Measurements from ENCODE around the gene FLAD1. TPM values are rescaled to one million over a fixed set of nuclear protein-coding genes. Genes with fewer than 3 reads are reported as not detected.
A peak's percentile ranks its signal among the peaks of the same experiment; 100 is the strongest.

Gene FLAD1
- total RNA-seq, 4 donors from 2014 or later = 12.6 to 33.8 (median 20.7) TPM

- Histone ChIP-seq H3K27me3 (no peaks in the 10 kb centered on the region), H3K4me3 (no peak overlapping the region), H3K9me3 (no peaks in the 10 kb centered on the region), H3K36me3 (no peaks in the 10 kb centered on the region), H3K27ac (peak overlapping the region in 1 of 2 donors; percentile 5), H3K4me1 (no peaks in the 10 kb centered on the region)
- DNase-seq = no peak
- no peak for TF ChIP-seq POLR2A (IDR thresholded peaks at IDR 0.05)
- TF ChIP-seq, protein P1, sequence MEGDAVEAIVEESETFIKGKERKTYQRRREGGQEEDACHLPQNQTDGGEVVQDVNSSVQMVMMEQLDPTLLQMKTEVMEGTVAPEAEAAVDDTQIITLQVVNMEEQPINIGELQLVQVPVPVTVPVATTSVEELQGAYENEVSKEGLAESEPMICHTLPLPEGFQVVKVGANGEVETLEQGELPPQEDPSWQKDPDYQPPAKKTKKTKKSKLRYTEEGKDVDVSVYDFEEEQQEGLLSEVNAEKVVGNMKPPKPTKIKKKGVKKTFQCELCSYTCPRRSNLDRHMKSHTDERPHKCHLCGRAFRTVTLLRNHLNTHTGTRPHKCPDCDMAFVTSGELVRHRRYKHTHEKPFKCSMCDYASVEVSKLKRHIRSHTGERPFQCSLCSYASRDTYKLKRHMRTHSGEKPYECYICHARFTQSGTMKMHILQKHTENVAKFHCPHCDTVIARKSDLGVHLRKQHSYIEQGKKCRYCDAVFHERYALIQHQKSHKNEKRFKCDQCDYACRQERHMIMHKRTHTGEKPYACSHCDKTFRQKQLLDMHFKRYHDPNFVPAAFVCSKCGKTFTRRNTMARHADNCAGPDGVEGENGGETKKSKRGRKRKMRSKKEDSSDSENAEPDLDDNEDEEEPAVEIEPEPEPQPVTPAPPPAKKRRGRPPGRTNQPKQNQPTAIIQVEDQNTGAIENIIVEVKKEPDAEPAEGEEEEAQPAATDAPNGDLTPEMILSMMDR (IDR thresholded peaks at IDR 0.05) = no peak
- intact Hi-C loops (cut with DNase I; ENCODE audit: low total_unique reads) = no loop called here
Observed at GRCh38 chr1:154945160-154945961, 37.8 kb upstream of the FLAD1 start.

DNA sequence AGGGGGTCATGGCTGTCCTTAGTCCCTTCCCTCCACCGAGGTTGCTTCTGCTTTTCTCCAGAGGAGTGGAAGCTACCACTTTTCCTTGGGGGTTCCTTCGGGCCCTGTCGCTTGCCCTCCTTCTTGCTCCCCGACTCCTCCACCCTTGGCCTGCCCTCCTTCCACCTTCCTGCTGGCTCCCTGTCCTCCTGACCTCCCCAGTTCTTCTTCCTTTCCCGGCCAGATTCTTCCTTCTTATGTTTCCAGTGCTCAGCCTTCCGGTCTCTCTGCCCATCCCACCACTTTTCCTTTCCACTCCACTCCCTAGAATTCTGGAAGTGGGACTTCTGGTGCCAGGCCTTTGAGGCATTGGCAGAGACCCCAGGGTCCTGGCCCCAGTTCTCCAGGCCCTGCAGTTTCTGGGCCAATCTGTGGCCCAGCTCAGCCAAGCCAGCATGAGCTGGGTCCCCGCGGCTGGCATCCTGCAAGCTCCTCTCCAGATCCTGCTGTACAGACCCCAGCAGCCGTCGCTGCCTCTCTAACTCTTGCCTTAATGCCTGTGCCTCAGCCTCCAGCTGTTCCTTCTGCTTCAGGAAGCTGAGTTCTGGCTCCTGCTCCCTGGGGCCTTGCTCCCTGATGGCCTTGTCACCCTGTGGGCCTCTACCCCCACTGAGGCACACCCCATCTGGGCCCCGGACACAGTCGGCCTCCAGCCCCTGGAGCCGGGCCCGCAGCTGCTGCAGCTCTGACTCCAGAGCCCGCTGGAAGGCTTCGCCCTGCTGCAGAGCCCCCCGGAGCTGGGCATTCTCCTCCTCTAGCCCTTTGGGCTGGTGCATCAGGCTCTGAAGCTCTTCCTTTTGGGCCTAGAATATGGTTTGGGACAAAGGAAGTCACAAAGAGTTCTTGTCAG lies 36.9 kb upstream of the FLAD1 start:
- Histone ChIP-seq H3K36me3 (no peaks in the 10 kb centered on the region), H3K9me3 (no peaks in the 10 kb centered on the region), H3K4me1 (no peaks in the 10 kb centered on the region), H3K27me3 (no peaks in the 10 kb centered on the region), H3K27ac (no peak overlapping the region), H3K4me3 (no peak overlapping the region)
- no peak for DNase-seq
- TF ChIP-seq, protein P1 (IDR thresholded peaks at IDR 0.05) = no peak
- TF ChIP-seq POLR2A (IDR thresholded peaks at IDR 0.05) = no peak
- intact Hi-C loops (cut with DNase I; ENCODE audit: low total_unique reads) = no loop called here

DNA sequence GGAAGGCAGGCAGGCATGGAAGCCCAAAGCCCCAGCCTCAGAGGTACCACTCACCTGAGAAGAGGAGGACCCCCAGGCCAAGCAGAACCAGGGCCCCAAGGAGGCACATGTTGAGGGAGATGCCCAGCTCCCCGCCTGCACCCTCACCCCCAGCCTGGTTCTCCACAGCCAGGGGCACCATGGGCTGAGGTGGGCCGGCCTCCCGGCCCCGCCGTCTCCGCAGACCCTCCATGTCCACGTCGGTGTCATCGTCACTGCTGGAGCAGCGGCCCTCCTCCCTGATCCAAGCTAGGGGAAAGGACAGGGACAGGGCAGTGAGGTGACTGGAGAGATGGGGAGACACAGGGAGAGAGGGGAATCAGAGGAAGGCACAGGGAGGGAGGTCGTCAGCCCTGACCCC lies 35.1 kb upstream of the FLAD1 start:
- H3K9me3 ChIP-seq = no peaks in the 10 kb centered on the region
- intact Hi-C loops (cut with DNase I; ENCODE audit: low total_unique reads) = no loop called here
- no peak for DNase-seq
- no peak overlapping the region for H3K4me3 ChIP-seq
- no peak overlapping the region for H3K27ac ChIP-seq
- H3K27me3 ChIP-seq = no peaks in the 10 kb centered on the region
- H3K36me3 ChIP-seq = no peaks in the 10 kb centered on the region
- TF ChIP-seq, protein P1 (IDR thresholded peaks at IDR 0.05) = no peak
- no peak for TF ChIP-seq POLR2A (IDR thresholded peaks at IDR 0.05)
- no peaks in the 10 kb centered on the region for H3K4me1 ChIP-seq

DNA sequence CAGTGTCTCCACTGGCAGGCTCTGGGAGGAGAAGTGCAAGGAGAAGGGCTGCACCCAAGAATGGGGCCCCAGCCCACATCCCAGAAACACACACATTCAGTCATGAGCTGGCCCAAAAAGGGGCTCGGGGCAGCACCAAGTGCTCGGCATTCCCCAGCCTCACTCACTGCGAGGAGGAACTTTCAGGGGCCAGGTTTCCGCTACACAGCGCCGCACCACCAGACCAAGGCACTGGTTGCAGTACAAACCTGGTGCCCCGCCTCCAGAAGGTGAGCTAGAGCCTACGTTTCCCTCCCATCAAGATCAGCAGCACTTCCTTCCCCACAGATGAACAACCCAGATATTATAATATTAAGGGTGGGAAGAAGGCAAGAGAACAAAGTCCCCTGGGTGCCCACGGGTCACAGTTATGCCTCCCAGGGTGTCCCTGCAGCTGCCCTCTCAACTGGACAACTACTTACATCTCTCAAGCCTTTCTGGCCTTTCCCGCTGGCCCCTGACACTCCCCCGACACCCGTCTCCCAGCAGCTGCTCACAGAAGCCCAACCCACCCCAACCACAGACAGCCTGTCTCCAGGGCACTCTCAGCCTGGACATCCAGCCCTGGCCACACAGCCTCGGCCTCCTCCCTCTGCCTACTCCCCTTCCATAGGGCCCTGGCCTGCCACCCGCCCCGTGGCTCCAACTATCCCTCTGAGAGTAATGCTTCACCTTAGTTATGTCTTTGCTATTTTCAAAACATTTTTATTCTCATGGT lies 31.1 kb upstream of the FLAD1 start:
- intact Hi-C loops (cut with DNase I; ENCODE audit: low total_unique reads) = no loop called here
- no peak overlapping the region for H3K4me3 ChIP-seq
- no peaks in the 10 kb centered on the region for H3K36me3 ChIP-seq
- H3K27me3 ChIP-seq = no peaks in the 10 kb centered on the region
- TF ChIP-seq, protein P1 (IDR thresholded peaks at IDR 0.05) = no peak
- no peak for TF ChIP-seq POLR2A (IDR thresholded peaks at IDR 0.05)
- no peaks in the 10 kb centered on the region for H3K9me3 ChIP-seq
- peaks cover 3 to 22% of the 10 kb centered on the region in 2 donors for H3K4me1 ChIP-seq
- H3K27ac ChIP-seq = no peak overlapping the region
- DNase-seq = no peak

Measured in uterus (tissue), 4 donors.